GM12878 (cell line): ENCODE results near the gene OR52B2. TPM values are rescaled to one million over a fixed set of nuclear protein-coding genes. Genes with fewer than 3 reads are reported as not detected.

Experiments
- ATAC-seq: fragments of 200-7000 bp; cut with Tn5 transposase; 3 replicates; pipeline ENCODE4 v1.9.1; 2020; ENCODE audit warnings: mild to moderate bottlenecking, moderate library complexity
- BruUV-seq: library from RNA; stranded (reverse); fragments of 400-500 nt; replicated peaks from 2 replicates; lab custom pipeline; 2021; lab: Mats Ljungman, UMichigan
- CTCF ChIA-PET: fragments of 300-600 bp; sonication (Branson Sonifier 250); formaldehyde crosslinking; extraction: SDS; loops from one replicate; lab custom pipeline; 2021; ENCODE audit warnings: inconsistent platforms; lab: Yijun Ruan, JAX
- POLR2A ChIA-PET: fragments of 350-600 bp; formaldehyde crosslinking; extraction: SDS; loops from one replicate; lab custom pipeline; 2021; ENCODE audit warnings: inconsistent platforms; lab: Charles Lee
- RAD21 ChIA-PET: fragments of 300-600 bp; sonication (Branson Sonifier 250); formaldehyde crosslinking; loops from one replicate; lab custom pipeline; 2023; ENCODE audit warnings: antibody characterized with exemption; ENCODE audit not compliant: unreplicated experiment; lab: Charles Lee
- SMC1A ChIA-PET: fragments of 300-600 bp; sonication (Branson Sonifier 250); formaldehyde crosslinking; loops from one replicate; lab custom pipeline; 2023; ENCODE audit not compliant: unreplicated experiment, uncharacterized antibody; lab: Charles Lee
- DNase-seq: peaks from one replicate; pipeline ENCODE4 v3.0.0-alpha.2; 2011; ENCODE audit warnings: low read depth, low spot score
- FAIRE-seq: peaks from 3 replicates; lab custom pipeline; 2011; peaks lifted over from hg19 to GRCh38; lab: Jason Lieb, UNC
- H2AFZ ChIP-seq: 2 replicates; pipeline ENCODE4 v1.6.0; 2011; ENCODE audit warnings: low read depth, low read length, control low read depth; ENCODE audit not compliant: control insufficient read depth
- H3K27ac ChIP-seq: 2 replicates; pipeline ENCODE4 v1.5.1; 2011; ENCODE audit warnings: control low read depth; ENCODE audit not compliant: control insufficient read depth, insufficient read depth
- H3K27me3 ChIP-seq, 2 experiments: replicated peaks in 1 of 2; 2 replicates each; pipeline versions ENCODE4 v1.6.0 to v1.6.1; 2011; ENCODE audit warnings: low read length in 1 of 2; ENCODE audit not compliant: control insufficient read depth in 2 of 2, insufficient read depth in 2 of 2
- H3K36me3 ChIP-seq, 2 experiments: 2 replicates each; pipeline ENCODE4 v1.5.1; 2011; ENCODE audit warnings: low read length in 1 of 2; ENCODE audit not compliant: control insufficient read depth in 2 of 2, insufficient read depth in 2 of 2
- H3K4me1 ChIP-seq: 2 replicates; pipeline ENCODE4 v1.6.1; 2011; ENCODE audit warnings: mild to moderate bottlenecking, low read length, moderate library complexity, mixed read lengths; ENCODE audit not compliant: control insufficient read depth, insufficient read depth
- H3K4me2 ChIP-seq: 2 replicates; pipeline ENCODE4 v1.6.0; 2011; ENCODE audit warnings: control low read depth; ENCODE audit not compliant: control insufficient read depth, insufficient read depth
- H3K4me3 ChIP-seq: fragments of 200-600 bp; sonication (generic); 2 replicates; pipeline ENCODE4 v1.5.1; 2016
- H3K79me2 ChIP-seq: 2 replicates; pipeline ENCODE4 v1.6.0; 2011; ENCODE audit warnings: low read length; ENCODE audit not compliant: control insufficient read depth, insufficient read depth
- H3K9ac ChIP-seq: 2 replicates; pipeline ENCODE4 v1.8.0; 2011; ENCODE audit warnings: low read length, control low read depth, mixed read lengths; ENCODE audit not compliant: control insufficient read depth, insufficient read depth
- H3K9me3 ChIP-seq: replicated peaks from 3 replicates; pipeline ENCODE4 v1.5.1; 2011; ENCODE audit warnings: mild to moderate bottlenecking, low read length; ENCODE audit not compliant: control insufficient read depth, insufficient read depth
- H4K20me1 ChIP-seq: 2 replicates; pipeline ENCODE4 v1.6.0; 2011; ENCODE audit not compliant: control insufficient read depth, insufficient read depth
- ATF2 ChIP-seq: IDR thresholded peaks from 2 replicates; pipeline ENCODE4 v1.6.1; 2012; ENCODE audit warnings: low read length, inconsistent platforms
- CREB1 ChIP-seq: IDR thresholded peaks from 2 replicates; pipeline ENCODE4 v1.6.1; 2012; ENCODE audit warnings: low read depth, mild to moderate bottlenecking, inconsistent platforms
- FOXK2 ChIP-seq: fragments of 450-650 bp; IDR thresholded peaks from 2 replicates; pipeline ENCODE4 v1.6.1; 2017; ENCODE audit warnings: mild to moderate bottlenecking, moderate library complexity
- HSF1 ChIP-seq: fragments of 150-350 bp; IDR thresholded peaks from 2 replicates; pipeline ENCODE4 v1.6.1; 2014; ENCODE audit warnings: mild to moderate bottlenecking, low read depth, low read length
- MYB ChIP-seq: fragments of 150-350 bp; IDR thresholded peaks from 2 replicates; pipeline ENCODE4 v1.6.1; 2014; ENCODE audit warnings: mild to moderate bottlenecking, low read depth, low read length, borderline replicate concordance
- ZSCAN29 ChIP-seq: fragments of 450-650 bp; IDR thresholded peaks from 2 replicates; pipeline ENCODE4 v1.6.1; 2017; ENCODE audit warnings: mild to moderate bottlenecking, moderate library complexity
- ZZZ3 ChIP-seq: IDR thresholded peaks from 2 replicates; pipeline ENCODE4 v1.6.1; 2011; ENCODE audit warnings: low read depth; ENCODE audit not compliant: control insufficient read depth, insufficient read length
- WGBS: methylation state at CpG from one replicate; pipeline ENCODE4 v1.1.6; 2016; ENCODE audit warnings: low lambda C conversion rate; ENCODE audit not compliant: insufficient replicate concordance, insufficient coverage; ENCODE audit errors: missing lambda C conversion rate; 5-methylcytosine and 5-hydroxymethylcytosine counted together
- in situ Hi-C: fragments of 300-500 bp; cut with MboI; formaldehyde crosslinking; loops from 9 replicates; pipeline ENCODE4 v1.14.3; 2018; ENCODE audit warnings: mixed read lengths
- intact Hi-C: fragments of 100-400 bp; cut with micrococcal nuclease; formaldehyde crosslinking; loops from one replicate; pipeline ENCODE4 v1.14.2; 2022; ENCODE audit not compliant: unreplicated experiment
- polyA plus RNA-seq, 11 experiments: library from polyadenylated mRNA; depleted of rRNA in 4 of 11; unstranded in 6 of 11; stranded (reverse) in 5 of 11; fragments of >200 nt; fragmentation: Nextera tagmentation in 4 of 11; fragmentation: Illumina TruSeq in 1 of 11; extraction: Ambion mirVana in 4 of 11; extraction: Trizol in 1 of 11; gene quantifications; 1 replicate in 1 of 11; 2 replicates in 10 of 11; pipeline versions ENCODE4 v1.2.1 to v1.2.3, GENCODE V29; 2011 to 2016; ENCODE audit warnings: inconsistent platforms in 2 of 11, missing spikeins in 2 of 11, low read depth in 1 of 11
- total RNA-seq, 4 experiments: library from RNA; depleted of rRNA in 3 of 4; stranded (reverse); fragments of >200 nt in 3 of 4; fragmentation: Illumina TruSeq in 1 of 4; extraction: Trizol in 1 of 4; gene quantifications; 2 replicates each; pipeline versions ENCODE4 v1.2.1 to v1.2.3, GENCODE V29; 2013 to 2021
- TF ChIP-seq, protein P1 (sequence below): fragments of 150-350 bp; IDR thresholded peaks from 2 replicates; pipeline ENCODE4 v1.6.1; 2016; ENCODE audit warnings: low read depth, low read length
- TF ChIP-seq, protein P2 (sequence below): fragments of 450-650 bp; formaldehyde crosslinking; IDR thresholded peaks from 2 replicates; pipeline ENCODE4 v1.4.0; 2020; ENCODE audit warnings: mild to moderate bottlenecking, moderate library complexity
- TF ChIP-seq, protein P3 (sequence below): fragments of 450-650 bp; IDR thresholded peaks from 2 replicates; pipeline ENCODE4 v1.6.1; 2014; ENCODE audit warnings: mild to moderate bottlenecking

OR52B2 gene
- total and polyA plus RNA-seq, 10 of the 15 experiments (the other 5 are each of a cell fraction or from before 2014, with no cell fraction given), result 0.08 TPM; not detected in 9

DNA sequence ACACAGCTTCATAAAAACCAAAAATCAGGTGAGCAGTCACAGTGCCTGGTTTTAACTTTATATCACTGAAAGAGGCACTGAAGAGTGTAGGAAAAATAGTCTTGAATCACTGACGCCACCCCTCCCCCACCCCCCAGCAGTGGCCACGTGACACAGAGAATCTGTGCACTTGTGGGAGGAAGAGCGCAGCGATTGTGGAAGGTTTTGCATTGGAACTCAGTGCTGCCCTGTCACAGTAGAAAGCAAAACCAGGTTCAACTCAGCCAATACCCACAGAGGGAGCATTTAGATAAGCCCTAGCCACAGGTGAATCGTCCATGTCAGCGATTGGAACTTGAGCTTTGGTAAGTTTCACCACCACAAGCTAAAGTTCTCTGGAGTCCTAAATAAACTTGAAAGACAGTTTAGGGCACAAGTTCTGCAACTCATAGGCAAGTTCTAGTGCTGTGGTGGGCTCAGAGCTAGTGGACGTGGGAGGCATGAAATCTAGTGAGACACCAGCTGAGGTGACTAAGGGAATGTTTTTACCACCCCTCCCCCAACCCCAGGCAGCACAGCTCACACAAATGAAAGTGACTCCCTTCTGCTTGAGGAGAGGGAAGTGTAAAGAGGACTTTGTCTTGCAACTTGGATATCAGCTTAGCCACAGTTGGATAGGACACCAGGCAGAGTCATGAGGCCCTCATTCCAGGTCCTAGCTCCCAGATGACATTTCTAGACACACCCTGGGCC is 13.3 kb downstream of the OR52B2 start:
- FAIRE-seq, result no peak
- Histone ChIP-seq H3K27ac (no peak overlapping the region), H2AFZ (no peak overlapping the region), H3K9ac (no peak overlapping the region), H3K4me1 (no peaks in the 10 kb centered on the region), H3K36me3 (no peaks in the 10 kb centered on the region), H3K79me2 (no peaks in the 10 kb centered on the region), H3K4me3 (no peak overlapping the region), H3K9me3 (no peaks in the 10 kb centered on the region), H3K4me2 (no peak overlapping the region), H3K27me3 (no peaks in the 10 kb centered on the region), H4K20me1 (no peaks in the 10 kb centered on the region)
- intact Hi-C loops, result no loop called here
- ChIA-PET CTCF (no interaction called here), RAD21 (no interaction called here), SMC1A (interaction anchor here (0.8 to 1.5 kb wide), 4 partner anchors 10 to 95 kb away, joined by 3 to 4 read pairs (median 3); no protein-coding TSS in a partner anchor), POLR2A (no interaction called here)
- 25% methylated on average over 7 of the region's 7 CpGs for WGBS
- in situ Hi-C loops, result no loop called here
- no TSS peak for BruUV-seq
- ATAC-seq, result no peak
- no peak for DNase-seq
- TF ChIP-seq MYB (no peak), ZZZ3 (no peak), ZSCAN29 (no peak), ATF2 (no peak), CREB1 (no peak), HSF1 (no peak), FOXK2 (no peak)
- TF ChIP-seq, protein P1, sequence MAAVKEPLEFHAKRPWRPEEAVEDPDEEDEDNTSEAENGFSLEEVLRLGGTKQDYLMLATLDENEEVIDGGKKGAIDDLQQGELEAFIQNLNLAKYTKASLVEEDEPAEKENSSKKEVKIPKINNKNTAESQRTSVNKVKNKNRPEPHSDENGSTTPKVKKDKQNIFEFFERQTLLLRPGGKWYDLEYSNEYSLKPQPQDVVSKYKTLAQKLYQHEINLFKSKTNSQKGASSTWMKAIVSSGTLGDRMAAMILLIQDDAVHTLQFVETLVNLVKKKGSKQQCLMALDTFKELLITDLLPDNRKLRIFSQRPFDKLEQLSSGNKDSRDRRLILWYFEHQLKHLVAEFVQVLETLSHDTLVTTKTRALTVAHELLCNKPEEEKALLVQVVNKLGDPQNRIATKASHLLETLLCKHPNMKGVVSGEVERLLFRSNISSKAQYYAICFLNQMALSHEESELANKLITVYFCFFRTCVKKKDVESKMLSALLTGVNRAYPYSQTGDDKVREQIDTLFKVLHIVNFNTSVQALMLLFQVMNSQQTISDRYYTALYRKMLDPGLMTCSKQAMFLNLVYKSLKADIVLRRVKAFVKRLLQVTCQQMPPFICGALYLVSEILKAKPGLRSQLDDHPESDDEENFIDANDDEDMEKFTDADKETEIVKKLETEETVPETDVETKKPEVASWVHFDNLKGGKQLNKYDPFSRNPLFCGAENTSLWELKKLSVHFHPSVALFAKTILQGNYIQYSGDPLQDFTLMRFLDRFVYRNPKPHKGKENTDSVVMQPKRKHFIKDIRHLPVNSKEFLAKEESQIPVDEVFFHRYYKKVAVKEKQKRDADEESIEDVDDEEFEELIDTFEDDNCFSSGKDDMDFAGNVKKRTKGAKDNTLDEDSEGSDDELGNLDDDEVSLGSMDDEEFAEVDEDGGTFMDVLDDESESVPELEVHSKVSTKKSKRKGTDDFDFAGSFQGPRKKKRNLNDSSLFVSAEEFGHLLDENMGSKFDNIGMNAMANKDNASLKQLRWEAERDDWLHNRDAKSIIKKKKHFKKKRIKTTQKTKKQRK, result no peak
- TF ChIP-seq, protein P2, sequence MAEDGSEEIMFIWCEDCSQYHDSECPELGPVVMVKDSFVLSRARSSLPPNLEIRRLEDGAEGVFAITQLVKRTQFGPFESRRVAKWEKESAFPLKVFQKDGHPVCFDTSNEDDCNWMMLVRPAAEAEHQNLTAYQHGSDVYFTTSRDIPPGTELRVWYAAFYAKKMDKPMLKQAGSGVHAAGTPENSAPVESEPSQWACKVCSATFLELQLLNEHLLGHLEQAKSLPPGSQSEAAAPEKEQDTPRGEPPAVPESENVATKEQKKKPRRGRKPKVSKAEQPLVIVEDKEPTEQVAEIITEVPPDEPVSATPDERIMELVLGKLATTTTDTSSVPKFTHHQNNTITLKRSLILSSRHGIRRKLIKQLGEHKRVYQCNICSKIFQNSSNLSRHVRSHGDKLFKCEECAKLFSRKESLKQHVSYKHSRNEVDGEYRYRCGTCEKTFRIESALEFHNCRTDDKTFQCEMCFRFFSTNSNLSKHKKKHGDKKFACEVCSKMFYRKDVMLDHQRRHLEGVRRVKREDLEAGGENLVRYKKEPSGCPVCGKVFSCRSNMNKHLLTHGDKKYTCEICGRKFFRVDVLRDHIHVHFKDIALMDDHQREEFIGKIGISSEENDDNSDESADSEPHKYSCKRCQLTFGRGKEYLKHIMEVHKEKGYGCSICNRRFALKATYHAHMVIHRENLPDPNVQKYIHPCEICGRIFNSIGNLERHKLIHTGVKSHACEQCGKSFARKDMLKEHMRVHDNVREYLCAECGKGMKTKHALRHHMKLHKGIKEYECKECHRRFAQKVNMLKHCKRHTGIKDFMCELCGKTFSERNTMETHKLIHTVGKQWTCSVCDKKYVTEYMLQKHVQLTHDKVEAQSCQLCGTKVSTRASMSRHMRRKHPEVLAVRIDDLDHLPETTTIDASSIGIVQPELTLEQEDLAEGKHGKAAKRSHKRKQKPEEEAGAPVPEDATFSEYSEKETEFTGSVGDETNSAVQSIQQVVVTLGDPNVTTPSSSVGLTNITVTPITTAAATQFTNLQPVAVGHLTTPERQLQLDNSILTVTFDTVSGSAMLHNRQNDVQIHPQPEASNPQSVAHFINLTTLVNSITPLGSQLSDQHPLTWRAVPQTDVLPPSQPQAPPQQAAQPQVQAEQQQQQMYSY (CRISPR knock-in tag), result no peak
- TF ChIP-seq, protein P3, sequence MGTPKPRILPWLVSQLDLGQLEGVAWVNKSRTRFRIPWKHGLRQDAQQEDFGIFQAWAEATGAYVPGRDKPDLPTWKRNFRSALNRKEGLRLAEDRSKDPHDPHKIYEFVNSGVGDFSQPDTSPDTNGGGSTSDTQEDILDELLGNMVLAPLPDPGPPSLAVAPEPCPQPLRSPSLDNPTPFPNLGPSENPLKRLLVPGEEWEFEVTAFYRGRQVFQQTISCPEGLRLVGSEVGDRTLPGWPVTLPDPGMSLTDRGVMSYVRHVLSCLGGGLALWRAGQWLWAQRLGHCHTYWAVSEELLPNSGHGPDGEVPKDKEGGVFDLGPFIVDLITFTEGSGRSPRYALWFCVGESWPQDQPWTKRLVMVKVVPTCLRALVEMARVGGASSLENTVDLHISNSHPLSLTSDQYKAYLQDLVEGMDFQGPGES, result no peak
